GM12865 (cell line): Measurements from ENCODE around the gene GASK1A.
A peak's percentile ranks its signal among the peaks of the same experiment; 100 is the strongest.

Experiments
- DNase-seq: peaks from one replicate; pipeline ENCODE4 v3.0.0; 2010; ENCODE audit warnings: low read depth
- H3K4me3 ChIP-seq: 2 replicates; pipeline ENCODE4 v1.5.1; 2011; ENCODE audit warnings: mild to moderate bottlenecking, low read depth, low read length, control low read depth
- TF ChIP-seq, protein P1 (sequence below): IDR thresholded peaks from 2 replicates; pipeline ENCODE4 v1.5.1; 2011; ENCODE audit warnings: low read length, control low read depth, low read depth, inconsistent platforms; ENCODE audit not compliant: insufficient read depth; ENCODE audit errors: missing control alignments

GASK1A gene

DNA sequence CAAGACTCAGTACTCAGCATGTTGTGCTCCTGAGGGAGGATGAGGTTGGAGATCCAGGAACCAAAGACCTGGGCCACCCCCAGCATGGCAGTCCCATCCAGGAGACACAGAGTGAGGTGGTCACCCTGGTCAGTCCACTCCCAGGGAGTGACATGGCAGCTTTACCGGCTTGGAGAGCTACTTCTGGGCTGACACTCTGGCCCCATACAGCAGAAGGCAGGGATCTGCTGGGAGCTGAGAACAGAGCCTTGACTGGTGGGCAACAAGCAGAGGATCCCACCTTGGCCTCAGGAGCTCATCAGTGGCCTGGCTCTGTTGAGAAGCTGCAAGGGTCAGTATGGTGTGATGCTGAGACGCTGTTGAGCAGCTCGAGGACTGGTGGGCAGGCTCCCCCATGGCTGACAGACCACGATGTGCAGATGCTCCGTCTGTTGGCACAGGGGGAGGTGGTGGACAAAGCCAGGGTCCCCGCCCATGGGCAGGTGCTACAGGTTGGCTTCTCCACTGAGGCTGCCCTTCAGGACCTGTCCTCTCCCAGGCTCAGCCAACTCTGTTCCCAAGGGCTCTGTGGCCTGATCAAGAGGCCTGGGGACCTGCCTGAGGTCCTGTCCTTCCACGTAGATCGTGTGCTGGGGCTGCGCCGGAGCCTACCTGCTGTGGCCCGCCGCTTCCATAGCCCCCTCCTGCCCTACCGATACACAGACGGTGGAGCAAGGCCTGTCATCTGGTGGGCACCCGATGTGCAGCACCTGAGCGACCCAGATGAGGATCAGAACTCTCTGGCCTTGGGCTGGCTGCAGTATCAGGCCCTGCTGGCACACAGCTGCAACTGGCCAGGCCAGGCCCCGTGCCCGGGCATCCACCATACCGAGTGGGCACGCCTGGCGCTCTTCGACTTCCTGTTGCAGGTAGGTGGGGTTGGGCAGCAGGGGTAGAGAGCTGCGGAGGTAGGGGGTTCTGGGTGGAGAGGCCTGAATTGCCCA, 53.8 kb downstream of the GASK1A start:
- H3K4me3 ChIP-seq: no peak overlapping the region
- TF ChIP-seq, protein P1, sequence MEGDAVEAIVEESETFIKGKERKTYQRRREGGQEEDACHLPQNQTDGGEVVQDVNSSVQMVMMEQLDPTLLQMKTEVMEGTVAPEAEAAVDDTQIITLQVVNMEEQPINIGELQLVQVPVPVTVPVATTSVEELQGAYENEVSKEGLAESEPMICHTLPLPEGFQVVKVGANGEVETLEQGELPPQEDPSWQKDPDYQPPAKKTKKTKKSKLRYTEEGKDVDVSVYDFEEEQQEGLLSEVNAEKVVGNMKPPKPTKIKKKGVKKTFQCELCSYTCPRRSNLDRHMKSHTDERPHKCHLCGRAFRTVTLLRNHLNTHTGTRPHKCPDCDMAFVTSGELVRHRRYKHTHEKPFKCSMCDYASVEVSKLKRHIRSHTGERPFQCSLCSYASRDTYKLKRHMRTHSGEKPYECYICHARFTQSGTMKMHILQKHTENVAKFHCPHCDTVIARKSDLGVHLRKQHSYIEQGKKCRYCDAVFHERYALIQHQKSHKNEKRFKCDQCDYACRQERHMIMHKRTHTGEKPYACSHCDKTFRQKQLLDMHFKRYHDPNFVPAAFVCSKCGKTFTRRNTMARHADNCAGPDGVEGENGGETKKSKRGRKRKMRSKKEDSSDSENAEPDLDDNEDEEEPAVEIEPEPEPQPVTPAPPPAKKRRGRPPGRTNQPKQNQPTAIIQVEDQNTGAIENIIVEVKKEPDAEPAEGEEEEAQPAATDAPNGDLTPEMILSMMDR: no peak
- DNase-seq: no peak

DNA sequence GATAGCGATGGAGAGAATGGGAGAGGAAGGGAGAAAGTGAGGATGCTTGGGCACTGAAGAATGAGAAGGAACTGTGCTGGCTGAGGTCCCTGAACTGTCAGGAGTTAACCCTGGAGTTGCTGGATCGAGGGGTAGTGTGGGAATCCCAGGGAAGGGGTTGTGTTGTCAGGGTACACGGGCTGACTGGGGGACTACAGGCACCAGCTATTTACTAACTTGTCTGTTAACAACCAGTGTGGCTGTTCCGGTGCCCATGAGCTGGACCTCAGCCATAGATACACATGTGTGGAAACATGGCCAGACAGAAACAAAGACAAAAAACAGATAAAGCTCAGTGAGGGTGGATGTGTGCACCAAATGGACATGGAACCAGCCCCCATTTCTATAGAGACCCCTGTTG, 55.1 kb downstream of the GASK1A start:
- DNase-seq: no peak
- no peak overlapping the region for H3K4me3 ChIP-seq
- TF ChIP-seq, protein P1: no peak

DNA sequence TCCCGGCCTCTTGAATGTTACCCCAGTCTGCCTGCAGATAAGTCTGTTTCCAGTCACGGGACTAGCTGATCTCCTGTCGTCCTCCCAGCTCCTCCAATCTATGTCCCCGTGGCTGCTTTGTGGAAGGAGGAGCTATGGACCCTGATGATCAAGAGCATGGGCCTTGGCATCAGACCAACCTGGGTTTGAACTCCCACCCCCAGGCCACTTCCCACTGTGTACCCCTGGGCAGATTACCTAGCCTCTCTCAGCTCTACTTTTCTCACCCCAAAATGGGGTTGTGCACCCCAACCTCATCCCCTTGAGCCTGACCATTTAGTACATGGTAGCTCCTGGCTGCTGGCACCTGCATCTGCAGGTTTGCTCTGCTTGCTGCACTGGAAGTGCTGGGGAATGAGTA, 55.8 kb downstream of the GASK1A start:
- TF ChIP-seq, protein P1: no peak
- H3K4me3 ChIP-seq: no peak overlapping the region
- DNase-seq: no peak

DNA sequence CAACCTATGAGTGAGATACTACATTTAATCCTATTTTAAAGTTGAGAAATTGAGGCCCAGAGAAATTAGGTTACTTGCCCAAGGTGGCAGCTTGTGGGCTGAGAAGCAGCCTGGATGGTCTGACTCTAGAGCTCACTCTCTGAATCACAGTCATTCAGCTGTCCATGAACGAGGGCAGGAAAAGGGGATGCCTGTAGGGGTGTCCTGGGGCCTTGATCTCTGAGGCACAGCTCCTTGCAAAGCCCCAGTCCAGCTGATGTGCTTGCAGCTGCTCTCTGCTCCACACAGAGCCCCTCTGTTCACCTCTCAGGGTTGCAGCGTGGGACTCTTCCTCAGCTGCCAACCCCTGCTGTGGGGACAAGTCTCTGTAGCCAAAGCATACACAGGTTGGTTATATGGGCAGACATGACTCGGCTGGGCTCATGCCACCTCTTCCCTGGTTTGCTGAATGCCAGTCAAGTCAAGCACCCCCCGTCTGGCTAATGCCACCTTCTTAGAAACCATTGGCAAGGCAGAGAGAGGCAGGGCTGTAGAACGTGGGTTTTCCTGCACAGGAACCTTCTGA, 56.8 kb downstream of the GASK1A start:
- no peak for DNase-seq
- TF ChIP-seq, protein P1: no peak
- H3K4me3 ChIP-seq: no peak overlapping the region

DNA sequence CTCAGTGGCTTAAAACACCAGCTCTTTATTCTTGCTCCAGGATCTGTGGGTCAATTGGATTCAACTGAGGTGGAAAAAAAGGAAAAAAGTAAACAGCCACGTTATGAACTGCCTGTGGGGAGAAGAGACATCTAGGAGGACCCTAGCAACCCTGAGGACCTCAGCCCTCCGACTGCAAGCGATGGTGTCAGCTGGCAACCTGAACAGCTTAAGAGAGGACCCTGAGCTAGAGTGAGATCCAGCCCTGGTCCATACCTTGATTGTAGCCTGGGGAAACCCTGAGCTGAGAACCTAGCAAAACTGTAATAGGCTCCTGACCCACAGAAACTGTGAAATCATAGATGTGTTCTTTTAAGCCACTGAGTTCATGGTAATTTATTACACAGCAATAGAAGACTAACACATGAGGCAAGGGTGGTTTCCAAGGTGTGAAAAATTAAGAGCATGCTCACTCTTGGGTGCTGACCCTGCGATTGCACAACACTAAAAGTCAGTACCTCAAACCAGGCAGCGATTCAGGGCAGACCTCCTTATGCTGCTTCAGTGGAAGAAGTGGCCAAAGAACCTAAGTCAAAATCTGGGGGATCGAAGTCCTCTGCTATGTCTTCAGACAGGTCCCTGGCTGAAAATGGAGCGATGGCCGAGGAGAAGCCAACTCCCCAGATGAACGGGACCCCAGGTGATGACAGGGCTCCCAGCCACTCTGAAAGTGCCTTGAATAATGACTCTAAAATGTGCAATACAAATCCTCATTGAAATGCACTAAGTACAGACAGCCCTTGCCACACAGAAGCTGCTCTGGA, 57.7 kb downstream of the GASK1A start:
- TF ChIP-seq, protein P1: no peak
- DNase-seq: no peak
- H3K4me3 ChIP-seq: no peak overlapping the region

DNA sequence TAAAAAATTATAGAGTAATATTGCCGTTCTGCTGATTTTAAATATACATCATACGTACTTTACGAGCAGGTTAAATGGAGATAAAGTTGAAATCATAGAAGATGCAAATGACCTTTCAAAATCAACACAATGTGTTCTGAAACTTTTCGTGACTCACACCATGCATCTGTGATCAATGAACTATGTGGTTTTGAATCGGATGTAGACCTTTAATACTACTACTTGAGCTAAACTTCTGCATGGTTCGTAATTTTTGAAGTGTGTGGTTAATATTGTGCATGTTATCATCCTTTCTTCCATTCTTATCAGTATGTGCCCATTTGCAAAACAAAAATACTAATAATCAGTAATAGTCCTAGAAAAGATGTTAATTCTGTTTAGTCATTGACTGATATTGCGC, 58.9 kb downstream of the GASK1A start:
- H3K4me3 ChIP-seq: no peak overlapping the region
- TF ChIP-seq, protein P1: no peak
- DNase-seq: peak; percentile 27
